GM12872 (cell line): ENCODE measurements around the gene LRRC7.

Source experiments
- TF ChIP-seq, protein P1 (sequence below): IDR thresholded peaks from 3 replicates; pipeline ENCODE4 v1.5.1; 2011; ENCODE audit warnings: low read depth, mild to moderate bottlenecking, low read length, moderate library complexity; ENCODE audit not compliant: insufficient read depth

The LRRC7 gene

DNA sequence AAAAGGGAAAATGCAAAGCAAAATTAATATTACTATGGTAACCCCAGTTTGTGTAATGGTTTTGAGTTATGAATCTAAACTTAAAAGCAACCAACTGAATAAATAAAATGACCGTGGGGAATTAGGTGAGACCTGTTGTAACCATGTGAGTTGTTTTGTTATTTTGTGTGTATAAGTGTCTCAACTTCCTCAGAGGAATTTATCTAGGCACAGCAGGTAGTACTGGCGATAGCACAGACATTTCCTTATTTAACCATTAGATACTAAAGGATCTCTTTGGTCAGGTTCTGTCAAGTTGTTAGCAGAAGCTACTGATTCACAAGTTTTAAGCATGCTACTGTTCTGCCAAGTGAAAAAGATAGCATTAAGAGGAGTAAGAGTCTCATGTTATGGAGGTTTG lies 39.3 kb upstream of the LRRC7 start:
- TF ChIP-seq, protein P1, sequence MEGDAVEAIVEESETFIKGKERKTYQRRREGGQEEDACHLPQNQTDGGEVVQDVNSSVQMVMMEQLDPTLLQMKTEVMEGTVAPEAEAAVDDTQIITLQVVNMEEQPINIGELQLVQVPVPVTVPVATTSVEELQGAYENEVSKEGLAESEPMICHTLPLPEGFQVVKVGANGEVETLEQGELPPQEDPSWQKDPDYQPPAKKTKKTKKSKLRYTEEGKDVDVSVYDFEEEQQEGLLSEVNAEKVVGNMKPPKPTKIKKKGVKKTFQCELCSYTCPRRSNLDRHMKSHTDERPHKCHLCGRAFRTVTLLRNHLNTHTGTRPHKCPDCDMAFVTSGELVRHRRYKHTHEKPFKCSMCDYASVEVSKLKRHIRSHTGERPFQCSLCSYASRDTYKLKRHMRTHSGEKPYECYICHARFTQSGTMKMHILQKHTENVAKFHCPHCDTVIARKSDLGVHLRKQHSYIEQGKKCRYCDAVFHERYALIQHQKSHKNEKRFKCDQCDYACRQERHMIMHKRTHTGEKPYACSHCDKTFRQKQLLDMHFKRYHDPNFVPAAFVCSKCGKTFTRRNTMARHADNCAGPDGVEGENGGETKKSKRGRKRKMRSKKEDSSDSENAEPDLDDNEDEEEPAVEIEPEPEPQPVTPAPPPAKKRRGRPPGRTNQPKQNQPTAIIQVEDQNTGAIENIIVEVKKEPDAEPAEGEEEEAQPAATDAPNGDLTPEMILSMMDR, result no peak

DNA sequence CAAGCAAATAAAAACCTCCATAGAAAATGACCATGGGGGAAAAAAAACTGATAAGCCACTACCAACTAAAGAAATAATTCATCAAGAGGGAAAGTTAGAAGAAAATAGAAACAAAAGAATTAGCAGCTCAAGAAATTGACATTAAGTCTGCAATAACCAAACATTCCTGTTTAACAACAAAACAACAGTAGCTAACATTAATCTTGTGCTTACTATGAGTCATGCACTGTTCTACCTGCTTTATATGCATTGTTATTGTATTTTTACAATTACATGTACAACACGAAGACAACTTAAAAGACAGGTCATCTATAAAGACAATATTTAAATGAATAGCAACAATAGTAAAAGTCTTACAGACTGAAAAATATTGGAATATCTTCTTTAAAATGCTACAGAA lies 34.4 kb upstream of the LRRC7 start:
- TF ChIP-seq, protein P1, result no peak

GRCh38 chr1:69534829-69535228 lies 32.9 kb upstream of the LRRC7 start:
- TF ChIP-seq, protein P1, result no peak

DNA sequence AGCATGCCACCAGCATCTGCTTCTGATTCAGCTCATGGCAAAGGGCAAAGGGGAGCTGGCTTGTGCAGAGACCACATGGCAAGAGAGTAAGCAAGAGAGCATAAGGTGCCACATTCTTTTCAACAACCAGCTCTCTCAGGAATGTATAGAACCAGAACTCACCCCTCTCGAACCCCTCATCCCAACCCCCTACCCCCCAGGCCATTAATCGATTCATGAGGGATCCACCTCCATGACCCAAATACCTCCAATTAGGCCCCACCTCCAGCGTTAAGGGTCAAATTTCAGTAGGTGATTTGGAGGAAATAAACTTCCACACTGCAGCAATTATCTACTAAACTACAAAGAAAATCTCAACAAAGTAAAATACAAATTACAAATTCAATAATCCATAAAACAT lies 32.2 kb upstream of the LRRC7 start:
- TF ChIP-seq, protein P1, result no peak

- TF ChIP-seq, protein P1, result no peak
Observed at GRCh38 chr1:69540052-69540451, 27.7 kb upstream of the LRRC7 start.

DNA sequence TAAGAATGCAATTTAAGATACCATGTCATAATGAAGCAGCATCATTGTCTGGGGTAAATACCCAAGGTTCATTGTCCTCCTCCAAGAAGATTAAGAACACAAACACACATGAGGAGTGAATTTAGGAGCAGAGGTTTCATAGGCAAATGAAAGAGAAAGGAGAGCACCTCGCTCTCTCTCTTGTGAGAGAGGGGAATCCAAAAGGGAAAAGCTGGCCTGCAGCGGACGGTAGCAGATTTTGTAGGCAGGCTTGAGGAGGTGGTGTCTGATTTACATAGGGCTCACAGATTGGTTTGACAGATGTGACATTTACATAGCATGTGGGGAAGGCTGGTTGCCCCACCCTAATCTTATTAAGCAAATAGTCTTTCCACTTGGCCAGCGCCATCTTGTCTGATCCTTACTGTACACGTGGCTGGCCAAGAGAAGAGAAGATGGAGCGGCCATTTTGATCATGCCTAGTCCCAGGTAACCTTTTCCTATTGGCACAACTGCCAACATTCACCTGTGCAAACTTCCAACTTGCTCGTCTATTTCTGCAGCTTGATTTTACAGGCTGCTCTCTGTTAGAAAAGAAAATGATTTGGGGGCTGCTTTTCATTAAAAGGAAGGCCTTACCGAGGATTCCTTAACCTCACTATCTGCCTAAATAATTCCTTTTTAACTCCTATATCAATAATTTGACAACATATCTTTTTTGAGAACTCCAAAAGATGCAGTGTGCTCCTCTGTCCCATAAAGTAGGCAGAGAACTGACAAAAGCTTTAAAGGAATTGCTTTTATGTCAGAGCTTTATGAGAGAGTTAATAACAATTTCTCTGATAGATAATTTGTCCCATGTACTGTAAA lies 16.0 kb upstream of the LRRC7 start:
- TF ChIP-seq, protein P1, result no peak

- TF ChIP-seq, protein P1, result no peak
Observed at GRCh38 chr1:69553726-69554125, 14.0 kb upstream of the LRRC7 start.
